HG02870 (cell line): ENCODE results near the gene KIAA0930.
"Not testable (repeated sequence)": the region's sequence is repeated elsewhere in the genome, so short reads cannot be mapped to it uniquely, and the experiment has no call there.

Experiments used
- ATAC-seq: cut with Tn5 transposase; IDR thresholded peaks from one replicate; pipeline ENCODE4 v1.9.1; 2021; ENCODE audit warnings: mild to moderate bottlenecking, moderate library complexity; ENCODE audit not compliant: unreplicated experiment

KIAA0930 gene

GRCh38 chr22:45240810-45241631 lies at the start of gene KIAA0930:
TSS of gene KIAA0930 (minus strand) at chr22:45240894. CDS start at chr22:45240703, 191 bp downstream.
- no peak for ATAC-seq

- no peak for ATAC-seq
Measured at GRCh38 chr22:45286854-45287551, 46.3 kb upstream of the KIAA0930 start.

GRCh38 chr22:45285263-45286058 lies 44.8 kb upstream of the KIAA0930 start:
- ATAC-seq = no peak

GRCh38 chr22:45284705-45285262 lies 44.1 kb upstream of the KIAA0930 start, which contains the start of gene UPK3A:
TSS of gene UPK3A (plus strand) at chr22:45284949. CDS start at chr22:45285014, 65 bp downstream.
- no peak for ATAC-seq

- no peak for ATAC-seq
Measured at GRCh38 chr22:45281010-45281409, 40.3 kb upstream of the KIAA0930 start.

GRCh38 chr22:45280587-45280980 lies 39.9 kb upstream of the KIAA0930 start:
- no peak for ATAC-seq

- ATAC-seq = no peak
Measured at GRCh38 chr22:45278125-45278524, 37.4 kb upstream of the KIAA0930 start.

- ATAC-seq = not testable (repeated sequence)
Measured at GRCh38 chr22:45277720-45278119, 37.0 kb upstream of the KIAA0930 start.

GRCh38 chr22:45276507-45277105 lies 35.9 kb upstream of the KIAA0930 start:
- no peak for ATAC-seq

- ATAC-seq = no peak
Measured at GRCh38 chr22:45273452-45274075, 32.9 kb upstream of the KIAA0930 start.

GRCh38 chr22:45272498-45272897 lies 31.8 kb upstream of the KIAA0930 start:
- no peak for ATAC-seq

GRCh38 chr22:45271667-45272201 lies 31.0 kb upstream of the KIAA0930 start:
- no peak for ATAC-seq

- ATAC-seq = no peak
Measured at GRCh38 chr22:45270095-45271020, 29.7 kb upstream of the KIAA0930 start.

GRCh38 chr22:45268958-45269844 lies 28.5 kb upstream of the KIAA0930 start:
- no peak for ATAC-seq

- ATAC-seq = no peak
Measured at GRCh38 chr22:45268167-45268957, 27.7 kb upstream of the KIAA0930 start.

GRCh38 chr22:45265535-45265934 lies 24.8 kb upstream of the KIAA0930 start:
- ATAC-seq = no peak
